SK-N-MC (cell line): ENCODE results near the gene GLS.

ENCODE experiments used
- EZH2 ChIP-seq: fragments of 200-600 bp; sonication (generic); IDR thresholded peaks from one replicate; pipeline ENCODE4 v1.6.1; 2017; ENCODE audit warnings: antibody characterized with exemption
- FOXP2 ChIP-seq: optimal IDR thresholded peaks from 2 replicates; pipeline ENCODE3; 2011; ENCODE audit warnings: mild to moderate bottlenecking, moderate library complexity; ENCODE audit not compliant: insufficient read depth; ENCODE audit errors: extremely low read length, control extremely low read depth
- POLR2AphosphoS5 ChIP-seq: IDR thresholded peaks from 2 replicates; pipeline ENCODE4 v1.6.1; 2012; ENCODE audit warnings: mild to moderate bottlenecking, low read depth, low read length, borderline replicate concordance

DNA sequence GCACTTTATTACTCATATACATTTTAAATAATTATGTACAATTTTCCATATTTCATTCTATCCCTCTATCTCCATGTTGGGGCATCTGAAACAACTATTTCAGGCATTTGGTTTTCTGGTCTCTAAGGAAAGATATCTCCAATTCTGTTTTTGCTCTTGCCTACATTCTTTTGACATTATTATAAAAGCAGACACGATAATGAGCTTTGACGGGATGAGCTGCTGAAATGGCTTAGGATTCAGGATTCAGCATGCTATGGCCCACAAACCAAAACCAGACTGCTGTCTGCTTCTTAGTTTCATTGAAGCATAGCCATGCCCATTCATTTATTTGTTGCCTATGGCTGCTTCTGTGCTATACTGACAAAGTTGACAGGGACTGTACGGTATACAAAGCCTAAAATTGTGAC, 42.7 kb upstream of the GLS start:
- no peak for TF ChIP-seq EZH2
- no peak for TF ChIP-seq FOXP2
- no peak for TF ChIP-seq POLR2AphosphoS5
